ENCODE data around the gene OR9I1.

OR9I1 gene, protein sequence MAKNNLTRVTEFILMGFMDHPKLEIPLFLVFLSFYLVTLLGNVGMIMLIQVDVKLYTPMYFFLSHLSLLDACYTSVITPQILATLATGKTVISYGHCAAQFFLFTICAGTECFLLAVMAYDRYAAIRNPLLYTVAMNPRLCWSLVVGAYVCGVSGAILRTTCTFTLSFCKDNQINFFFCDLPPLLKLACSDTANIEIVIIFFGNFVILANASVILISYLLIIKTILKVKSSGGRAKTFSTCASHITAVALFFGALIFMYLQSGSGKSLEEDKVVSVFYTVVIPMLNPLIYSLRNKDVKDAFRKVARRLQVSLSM

GRCh38 chr11:58125469-58125868 lies at the start of gene OR9I1:
Gene OR9I1, minus strand, starts transcription at chr11:58125530. Its CDS starts 6,086 bp downstream, at chr11:58119444.
- DNase-seq (ENCODE audit: low read depth): no peak

GRCh38 chr11:58165504-58166106 lies 40.3 kb upstream of the OR9I1 start:
- no peak for DNase-seq (ENCODE audit: low read depth)

DNA sequence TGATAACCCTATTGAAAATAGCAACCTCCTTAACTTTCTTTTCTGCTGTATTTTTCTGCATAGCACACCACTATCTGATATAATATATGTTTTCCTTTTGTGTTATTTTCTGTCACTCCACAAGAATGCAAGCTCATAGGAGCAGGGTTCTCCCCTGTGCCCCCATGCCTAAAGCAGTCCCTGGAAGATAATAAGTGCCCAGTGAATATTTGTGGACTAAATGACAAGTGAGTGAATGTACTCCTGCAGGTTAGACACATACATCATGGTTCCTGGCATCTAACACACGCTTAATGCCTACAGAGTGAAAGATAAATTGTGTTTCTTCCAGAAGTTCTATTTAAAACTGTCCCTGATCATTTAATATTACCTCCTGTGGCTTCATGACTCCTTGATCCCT lies 39.7 kb upstream of the OR9I1 start:
- no peak for DNase-seq (ENCODE audit: low read depth)

DNA sequence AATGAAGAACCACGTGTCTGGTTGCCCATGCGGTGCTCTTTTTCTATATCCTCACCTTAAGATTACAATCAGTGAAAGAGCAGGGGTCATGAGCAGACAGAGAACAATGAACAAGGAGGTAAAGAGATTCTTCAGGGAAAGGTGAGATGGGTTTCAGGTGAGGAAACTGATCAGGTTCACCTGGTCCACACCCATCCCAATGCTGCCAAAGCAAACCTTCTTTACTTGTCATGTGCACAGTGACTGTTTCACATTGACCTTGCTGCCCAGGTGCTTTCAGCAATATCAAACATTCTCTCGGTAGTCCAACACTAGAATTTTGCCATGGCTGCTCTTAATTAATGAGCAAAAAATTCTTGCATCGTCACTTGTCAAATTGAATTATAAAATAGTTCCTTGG lies 39.1 kb upstream of the OR9I1 start:
- DNase-seq (ENCODE audit: low read depth): no peak

GRCh38 chr11:58152781-58153180 lies 27.5 kb upstream of the OR9I1 start:
- DNase-seq (ENCODE audit: low read depth): no peak

DNA sequence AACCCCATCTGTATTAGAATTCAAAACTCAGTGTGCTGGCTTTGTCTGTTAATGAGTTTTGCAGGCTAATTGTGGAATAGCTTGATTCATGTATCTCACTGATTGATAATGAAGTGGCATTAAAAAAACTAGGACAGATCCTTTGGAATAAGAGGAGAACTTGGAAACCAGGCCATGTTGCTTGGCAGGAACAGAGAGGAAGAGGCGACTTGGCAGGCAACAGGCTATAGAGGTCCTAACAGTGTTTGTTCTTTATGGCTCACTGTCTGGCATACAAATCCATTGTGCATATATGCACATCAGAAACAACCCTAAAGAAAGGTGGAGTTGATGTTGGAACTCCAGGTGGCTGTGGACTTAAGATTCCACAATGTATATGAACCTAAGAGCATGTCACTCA lies 17.4 kb upstream of the OR9I1 start:
- no peak for DNase-seq (ENCODE audit: low read depth)

DNA sequence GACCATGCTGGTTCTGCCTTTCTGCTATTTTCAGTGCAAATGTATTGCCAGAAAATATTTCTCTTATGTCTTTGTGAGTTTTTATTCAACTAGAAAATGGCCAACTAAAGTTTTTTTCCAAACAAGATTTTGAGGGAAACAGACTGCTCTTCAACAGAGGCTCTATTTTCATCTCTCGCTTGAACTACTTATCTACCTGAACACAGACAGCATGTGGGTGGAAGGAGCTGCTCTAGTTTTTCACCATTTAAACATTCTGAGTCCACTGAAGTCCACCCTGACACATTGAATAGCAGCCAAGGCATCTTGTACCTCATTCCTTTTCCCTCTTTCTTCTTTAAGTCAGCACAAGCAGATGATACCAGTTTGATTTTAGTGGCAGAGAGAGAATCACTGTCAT lies 9.8 kb upstream of the OR9I1 start:
- no peak for DNase-seq (ENCODE audit: low read depth)

GRCh38 chr11:58134151-58134550 lies 8.8 kb upstream of the OR9I1 start:
- no peak for DNase-seq (ENCODE audit: low read depth)

DNA sequence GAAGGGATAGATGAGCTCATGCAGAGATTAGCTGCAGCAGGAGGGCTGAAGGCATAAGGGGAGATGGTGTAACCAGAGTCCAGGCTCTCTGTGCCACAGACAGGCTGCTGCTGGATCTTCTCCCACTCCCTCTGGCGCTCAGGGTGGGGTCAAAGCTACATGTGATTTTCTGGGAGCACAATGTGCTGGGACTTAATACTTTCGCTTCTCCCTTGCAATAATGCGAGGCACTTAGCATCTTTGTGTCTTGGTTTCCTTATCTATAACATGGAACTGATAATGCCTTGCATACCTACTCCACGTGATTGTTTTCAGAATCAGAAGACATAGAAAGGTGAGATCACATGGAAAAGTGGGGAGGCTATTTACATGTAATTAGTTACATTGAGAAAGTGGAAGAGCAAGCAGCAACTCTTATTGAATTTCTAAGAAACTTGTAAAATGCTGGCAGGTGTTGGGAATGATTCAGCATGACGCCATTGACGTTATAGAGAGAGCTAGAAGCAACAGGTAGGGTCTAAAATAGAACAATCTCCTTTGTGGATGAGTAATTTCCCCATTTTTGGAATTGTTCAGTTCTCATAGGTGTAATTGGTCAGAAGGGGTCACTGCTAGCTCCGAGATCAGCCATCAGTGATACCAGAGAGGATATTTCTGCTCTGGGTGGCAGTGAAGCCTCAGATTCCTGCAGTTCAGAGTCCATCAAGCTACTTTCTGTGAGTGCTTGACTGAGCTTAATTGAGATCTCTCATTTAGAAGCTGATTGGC lies 8.2 kb upstream of the OR9I1 start:
- DNase-seq (ENCODE audit: low read depth): no peak

- no peak for DNase-seq (ENCODE audit: low read depth)
Measured at GRCh38 chr11:58127350-58127749, 2.0 kb upstream of the OR9I1 start.

DNA sequence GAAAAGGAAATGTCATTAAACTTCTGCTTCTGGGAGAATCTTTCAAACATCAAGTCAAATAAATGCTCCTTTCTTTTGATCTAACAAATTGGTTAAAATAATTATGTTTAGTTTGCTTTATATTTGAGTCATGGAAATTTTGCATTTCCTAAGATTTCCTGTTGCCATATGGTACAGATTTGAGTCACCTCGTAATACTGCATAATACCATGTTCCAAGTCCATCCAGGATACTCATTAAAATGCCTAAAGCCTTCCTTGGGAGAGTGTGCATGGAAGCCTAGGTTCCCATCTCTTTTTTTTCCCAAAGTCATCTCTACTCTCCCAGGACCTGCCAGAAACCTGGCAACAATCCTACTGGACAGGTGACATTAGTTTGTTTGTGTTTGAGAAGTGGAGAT lies 4.2 kb downstream of the OR9I1 start:
- DNase-seq (ENCODE audit: low read depth): no peak

GRCh38 chr11:58097437-58097836 lies 27.9 kb downstream of the OR9I1 start:
- DNase-seq (ENCODE audit: low read depth): no peak

DNA sequence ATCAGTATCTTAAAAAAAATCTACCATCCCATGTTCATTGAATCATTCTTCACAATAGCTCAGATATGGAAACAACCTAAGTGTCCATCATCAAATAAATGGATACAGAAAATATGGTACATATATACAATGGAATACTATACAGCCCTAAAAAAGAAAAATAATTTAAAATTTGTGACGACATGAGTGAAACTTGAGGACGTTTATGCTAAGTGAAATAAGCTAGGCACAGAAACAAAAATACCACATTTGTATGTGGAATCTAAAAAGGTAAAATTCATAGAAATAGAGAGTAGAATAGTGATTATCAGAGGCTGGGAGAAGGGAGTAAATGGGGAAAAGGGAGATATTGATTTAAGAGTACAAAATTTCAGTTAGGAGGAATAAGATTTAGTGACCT lies 38.8 kb downstream of the OR9I1 start:
- DNase-seq (ENCODE audit: low read depth): no peak

- no peak for DNase-seq (ENCODE audit: low read depth)
Measured at GRCh38 chr11:58075781-58076180, 49.5 kb downstream of the OR9I1 start.

DNA sequence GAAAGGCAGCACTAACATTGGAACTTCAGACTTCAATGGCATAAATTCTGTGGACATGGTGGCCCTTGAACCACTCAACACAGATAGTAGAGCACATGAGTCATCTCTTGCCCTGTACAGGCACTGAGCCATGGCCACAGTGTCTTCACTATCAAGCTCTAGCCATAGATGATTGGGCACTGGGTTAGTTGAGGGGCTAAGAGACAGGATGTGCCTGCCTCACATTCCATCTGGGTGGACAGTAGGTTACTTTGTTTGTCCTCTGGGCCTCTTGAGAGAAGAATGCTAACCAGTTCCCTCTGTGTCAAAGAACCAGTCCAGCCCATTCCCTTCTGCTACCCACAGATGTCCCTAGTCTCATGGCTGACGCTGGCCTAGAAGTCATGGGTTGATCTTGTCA lies 54.7 kb downstream of the OR9I1 start:
- no peak for DNase-seq (ENCODE audit: low read depth)

DNA sequence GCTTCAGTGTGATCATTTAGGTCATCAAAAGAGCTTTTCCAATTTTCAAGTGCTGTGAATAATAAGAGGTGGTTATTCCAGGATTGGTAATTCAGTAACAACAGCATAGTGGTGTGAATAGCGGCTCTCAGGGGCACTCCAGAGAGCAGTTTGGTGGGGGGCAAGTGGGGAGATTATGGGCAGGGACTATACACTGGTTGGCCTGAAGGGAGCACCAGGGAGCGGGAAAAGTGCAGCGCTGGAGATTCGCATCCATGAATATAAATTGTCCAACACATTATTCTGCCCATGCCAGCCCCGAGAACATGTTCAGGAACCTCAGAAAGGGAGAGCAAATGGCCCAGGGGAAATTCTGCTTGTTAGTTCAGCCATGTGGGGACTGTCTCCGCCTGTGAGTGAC lies 56.7 kb downstream of the OR9I1 start:
- no peak for DNase-seq (ENCODE audit: low read depth)

DNA sequence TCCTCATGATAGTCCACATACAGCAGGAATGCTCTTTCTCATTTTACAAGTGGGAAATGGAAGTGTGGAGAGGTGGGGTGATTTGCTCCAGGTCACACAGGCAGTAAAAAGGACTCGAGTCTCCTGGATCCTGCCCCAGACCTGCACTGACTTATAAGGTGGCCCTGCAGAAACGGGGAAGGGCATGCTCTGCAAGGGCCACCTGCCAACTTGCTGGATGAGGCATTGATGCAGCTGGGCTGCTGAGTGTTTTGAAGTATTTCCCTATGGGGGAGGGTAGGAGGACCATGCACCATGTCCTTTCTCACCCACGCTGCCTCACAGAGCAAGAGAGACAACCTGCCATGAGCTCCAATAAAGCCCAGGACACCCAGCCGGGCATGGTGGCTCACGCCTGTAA lies 57.6 kb downstream of the OR9I1 start:
- no peak for DNase-seq (ENCODE audit: low read depth)
